OCI-M2 (cell line): ENCODE results near the gene FAXDC2.

Source experiments
- DNase-seq: peaks from one replicate; lab custom pipeline; 2025; ENCODE audit not compliant: unreplicated experiment; lab: John Stamatoyannopoulos, UW

The FAXDC2 gene

GRCh38 chr5:154801083-154801482 lies 49.3 kb downstream of the FAXDC2 start:
- no peak for DNase-seq

GRCh38 chr5:154800582-154800981 lies 49.8 kb downstream of the FAXDC2 start:
- no peak for DNase-seq

DNA sequence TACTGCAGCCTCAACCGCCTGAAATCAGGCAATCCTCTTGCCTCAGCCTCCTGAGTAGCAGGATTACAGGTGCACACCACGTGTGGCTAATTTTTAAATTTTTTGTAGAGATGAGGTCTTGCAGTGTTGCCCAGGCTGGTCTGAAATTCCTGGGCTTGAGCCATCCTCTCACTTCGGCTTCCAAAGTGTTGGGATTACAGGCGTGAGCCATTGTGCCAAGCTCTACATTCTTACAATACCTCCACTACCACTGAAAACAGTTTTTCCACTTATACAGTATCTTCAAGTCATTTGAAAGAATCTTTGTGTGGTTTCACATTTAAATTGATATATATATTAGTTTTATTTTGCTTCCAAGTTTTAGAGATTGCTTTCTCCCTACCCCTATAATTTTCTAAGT lies 52.6 kb downstream of the FAXDC2 start:
- DNase-seq, result no peak

GRCh38 chr5:154795235-154795596 lies 55.2 kb downstream of the FAXDC2 start:
- no peak for DNase-seq

- no peak for DNase-seq
Measured at GRCh38 chr5:154794525-154795234, 55.7 kb downstream of the FAXDC2 start.

DNA sequence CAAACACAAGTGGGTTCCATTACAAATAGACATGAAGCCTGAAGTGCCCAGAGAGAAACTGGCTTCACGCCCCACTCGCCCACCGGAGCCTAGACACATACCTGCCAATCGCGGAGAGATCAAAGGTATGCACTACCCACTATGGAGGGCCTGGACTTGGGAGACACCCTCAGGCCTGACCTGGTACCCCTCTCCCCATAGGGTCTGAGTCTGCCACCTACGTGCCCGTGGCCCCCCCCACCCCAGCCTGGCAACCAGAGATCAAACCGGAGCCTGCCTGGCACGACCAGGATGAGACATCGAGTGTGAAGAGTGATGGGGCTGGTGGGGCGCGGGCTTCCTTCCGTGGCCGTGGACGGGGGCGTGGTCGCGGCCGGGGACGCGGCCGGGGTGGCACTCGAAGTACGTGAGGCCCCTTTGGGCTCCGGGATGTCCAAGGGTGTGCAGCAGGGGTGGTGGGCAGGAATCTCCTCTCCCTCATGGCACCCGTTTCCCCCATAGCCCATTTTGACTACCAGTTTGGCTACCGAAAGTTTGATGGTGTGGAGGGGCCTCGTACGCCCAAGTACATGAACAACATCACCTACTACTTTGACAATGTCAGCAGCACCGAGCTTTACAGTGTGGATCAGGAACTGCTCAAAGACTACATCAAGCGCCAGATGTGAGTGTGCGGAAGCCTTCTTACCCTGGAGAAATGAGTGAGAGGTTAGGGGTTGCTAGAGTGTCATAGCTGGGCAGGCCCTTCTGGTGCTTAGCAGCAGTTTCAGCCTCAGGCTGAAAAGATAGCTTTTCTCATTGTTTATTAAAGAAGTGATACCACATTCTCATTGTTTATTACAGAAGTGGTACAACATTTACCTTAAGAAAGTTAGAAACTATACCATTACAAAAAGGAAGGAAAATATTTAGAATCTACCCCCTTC lies 56.5 kb downstream of the FAXDC2 start:
- no peak for DNase-seq

GRCh38 chr5:154791535-154791934 lies 58.9 kb downstream of the FAXDC2 start:
- no peak for DNase-seq

- DNase-seq, result no peak
Measured at GRCh38 chr5:154788212-154788611, 62.2 kb downstream of the FAXDC2 start.

DNA sequence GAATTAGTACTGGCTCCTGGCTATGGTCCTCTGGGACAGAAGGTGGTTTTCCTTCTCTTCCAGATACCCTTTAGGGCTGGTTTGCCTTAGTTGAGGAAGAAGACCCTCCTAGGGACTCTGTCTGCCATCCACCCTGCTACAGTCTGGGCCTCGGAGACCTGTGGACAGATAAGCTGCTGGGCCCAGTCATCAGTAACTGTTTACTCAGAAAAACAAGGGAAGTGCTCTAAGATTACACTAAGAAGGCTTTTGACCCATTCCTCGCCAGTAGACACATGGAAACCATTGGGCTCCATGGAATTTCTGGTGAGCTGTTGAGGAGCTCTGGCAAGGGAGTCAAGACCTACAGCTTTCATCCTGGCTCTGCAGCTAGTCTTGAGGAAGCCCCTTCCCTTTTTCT lies 64.0 kb downstream of the FAXDC2 start:
- no peak for DNase-seq

DNA sequence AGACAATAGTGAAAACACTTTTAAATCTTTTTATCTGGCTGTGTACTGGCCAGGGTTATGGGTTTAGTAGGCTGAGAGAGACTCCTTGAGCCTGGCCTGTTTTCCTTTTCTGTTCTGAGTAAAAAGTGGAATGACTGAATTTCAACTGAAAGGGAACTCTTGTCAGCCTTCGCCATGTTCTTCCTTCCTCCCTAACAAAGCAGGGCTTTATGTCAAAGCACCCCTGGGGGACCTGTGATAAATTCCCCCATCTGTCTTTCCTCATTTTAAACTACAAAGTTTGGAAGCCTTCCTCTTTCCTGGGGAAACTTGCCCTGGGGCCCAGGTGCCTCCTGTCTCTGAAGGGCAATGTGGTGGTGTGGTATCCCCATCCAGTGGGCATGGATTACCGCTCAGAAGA lies 65.5 kb downstream of the FAXDC2 start:
- no peak for DNase-seq

GRCh38 chr5:154783774-154784460 lies 66.5 kb downstream of the FAXDC2 start:
- DNase-seq, result no peak

DNA sequence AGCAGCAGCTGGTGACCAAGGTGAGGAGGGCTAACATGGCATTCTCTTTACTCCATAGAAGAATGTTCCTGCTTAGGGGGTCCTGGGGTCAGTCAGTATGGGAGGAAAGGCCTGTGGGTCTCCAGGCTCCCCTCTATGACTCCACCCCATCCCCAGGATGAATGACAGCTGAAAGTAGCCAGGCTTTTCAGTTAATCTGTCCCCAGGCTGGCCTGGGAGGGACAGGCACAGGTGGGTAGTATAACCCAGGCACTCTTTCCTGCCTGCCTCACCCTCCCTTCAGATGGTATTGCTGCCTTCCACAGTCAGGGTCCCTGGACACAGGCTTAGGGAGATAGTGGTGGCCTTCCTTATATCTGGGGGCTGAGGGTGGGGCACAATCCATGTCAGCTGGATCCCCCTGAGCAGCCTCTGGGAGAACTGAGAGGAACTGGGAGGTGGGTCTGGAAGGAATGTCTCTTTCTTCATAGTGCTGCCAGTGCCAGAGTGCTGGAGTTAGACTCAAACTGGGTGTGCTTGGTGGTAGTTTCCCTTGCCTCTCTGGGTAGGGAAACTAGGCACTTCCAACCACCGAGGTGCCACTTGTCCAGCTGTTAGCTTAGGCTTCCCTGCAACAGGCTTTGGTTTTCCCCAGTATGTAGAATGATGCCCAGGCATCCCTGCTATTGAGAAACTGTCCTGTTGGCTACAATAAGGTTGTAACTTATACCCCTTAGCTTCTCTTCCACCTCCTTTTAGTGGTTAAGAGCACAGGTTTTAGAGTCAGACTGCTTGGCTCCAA lies 67.4 kb downstream of the FAXDC2 start:
- DNase-seq, result no peak

- DNase-seq, result no peak
Measured at GRCh38 chr5:154782326-154782725, 68.1 kb downstream of the FAXDC2 start.

- DNase-seq, result no peak
Measured at GRCh38 chr5:154780128-154780527, 70.3 kb downstream of the FAXDC2 start.

- no peak for DNase-seq
Measured at GRCh38 chr5:154779105-154779504, 71.3 kb downstream of the FAXDC2 start.

- DNase-seq, result no peak
Measured at GRCh38 chr5:154778534-154778933, 71.9 kb downstream of the FAXDC2 start.

DNA sequence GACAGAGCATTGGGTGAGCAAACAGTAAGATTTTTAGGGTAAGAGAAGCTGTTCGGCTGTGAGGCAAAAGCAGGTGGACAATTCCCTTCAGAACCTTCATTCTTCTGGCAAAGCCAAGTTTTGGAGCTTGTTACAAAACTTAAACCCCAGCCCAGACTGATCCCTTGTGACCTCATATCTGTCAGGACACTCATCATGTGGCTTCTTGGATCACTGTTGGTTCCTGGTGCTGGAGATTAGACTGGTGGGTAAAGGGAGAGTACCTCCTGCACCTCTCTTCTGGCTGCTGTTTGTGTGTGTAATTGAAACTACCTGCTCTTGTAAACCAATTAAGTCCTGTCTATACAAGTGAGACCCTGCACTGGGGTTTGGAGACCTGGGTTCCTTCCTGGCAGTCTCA lies 74.2 kb downstream of the FAXDC2 start:
- DNase-seq, result no peak

- no peak for DNase-seq
Measured at GRCh38 chr5:154773326-154773725, 77.1 kb downstream of the FAXDC2 start.

DNA sequence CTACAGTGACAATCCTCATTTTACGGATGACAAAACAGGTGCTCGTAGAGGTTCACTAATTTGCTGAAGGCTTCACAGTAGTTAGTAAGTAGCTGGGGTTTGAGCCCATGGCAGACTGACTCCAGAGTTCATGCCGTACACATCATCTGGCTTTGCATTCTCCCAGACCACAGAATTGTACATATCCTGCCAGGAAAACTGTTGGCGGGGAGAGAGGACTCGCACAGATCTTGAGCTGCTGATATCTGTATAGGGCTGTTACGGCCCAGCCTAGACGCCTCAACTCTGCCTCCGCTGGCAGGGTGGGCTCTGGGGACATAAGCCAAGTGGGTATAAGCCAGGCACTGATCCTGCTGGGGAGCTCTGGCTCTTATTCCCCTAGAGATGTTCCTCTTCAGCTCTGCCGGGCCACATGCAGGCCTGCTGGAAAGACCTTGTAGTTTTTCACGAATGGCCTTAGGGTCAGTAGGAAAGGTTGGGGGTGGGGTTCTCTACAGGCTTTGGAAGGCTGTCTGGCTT lies 79.0 kb downstream of the FAXDC2 start:
- DNase-seq, result no peak

DNA sequence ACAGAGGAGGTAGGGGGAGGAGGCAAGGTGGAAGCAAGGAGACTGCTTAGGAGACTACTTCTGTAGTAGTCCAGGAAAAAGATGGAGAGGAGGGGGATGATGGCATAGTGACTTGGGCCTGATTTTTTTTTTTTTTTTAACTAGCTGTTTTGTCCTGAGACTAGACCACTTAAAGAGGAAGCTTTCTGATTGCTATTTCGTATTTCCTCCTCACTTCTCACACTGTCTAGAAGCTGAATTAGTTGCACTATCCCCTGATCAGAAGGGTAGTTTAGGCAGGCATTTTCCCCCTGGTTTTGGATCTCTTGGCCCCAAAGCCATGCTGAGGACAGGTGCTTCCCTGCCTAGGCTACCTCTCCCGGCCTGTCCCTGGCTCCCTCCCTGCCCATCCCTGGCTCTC lies 80.3 kb downstream of the FAXDC2 start:
- no peak for DNase-seq
